ENCODE measurements around the gene F10.

DNA sequence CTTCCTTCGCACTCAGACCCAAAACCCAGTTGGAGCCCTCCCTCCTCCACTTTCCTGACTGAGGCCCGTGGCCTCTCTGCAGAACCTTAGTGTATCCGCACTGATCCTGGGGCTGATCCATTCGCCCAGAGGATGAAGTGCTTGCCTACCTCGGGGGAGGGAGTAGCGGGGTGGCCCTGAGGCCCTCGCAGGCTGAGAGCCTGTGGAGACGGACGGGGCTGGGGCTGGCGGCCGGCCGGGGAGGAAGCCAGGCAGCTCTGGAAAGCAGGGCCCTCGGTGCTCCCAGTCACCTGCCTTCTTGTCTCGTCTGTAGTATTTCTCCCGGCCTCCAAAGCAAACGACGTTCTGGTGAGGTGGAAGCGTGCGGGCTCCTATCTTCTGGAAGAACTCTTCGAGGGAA lies 37.1 kb downstream of the F10 start:
- TF ChIP-seq POLR2A (IDR thresholded peaks at IDR 0.05; ENCODE audit: low read length): no peak
- no peak for TF ChIP-seq GATA1 (IDR thresholded peaks at IDR 0.05; ENCODE audit: low read depth, low read length)
